OCI-LY1 (cell line): ENCODE measurements around the gene FHOD3.
A peak's percentile ranks its signal among the peaks of the same experiment; 100 is the strongest.

Experiments used
- H2AFZ ChIP-seq: fragments of 200-600 bp; sonication (generic), shearing (Covaris generic); 2 replicates; pipeline ENCODE4 v1.6.0; 2014; ENCODE audit warnings: antibody characterized with exemption, mild to moderate bottlenecking, low read length
- H3F3A ChIP-seq: fragments of 200-600 bp; sonication (generic), shearing (Covaris generic); 2 replicates; pipeline ENCODE4 v1.6.0; 2014; ENCODE audit warnings: mild to moderate bottlenecking, antibody characterized with exemption, low read length, moderate library complexity; ENCODE audit not compliant: insufficient read depth
- H3K27ac ChIP-seq: fragments of 200-600 bp; sonication (generic); 2 replicates; pipeline ENCODE4 v1.5.1; 2014; ENCODE audit warnings: low read length, mixed run types, mild to moderate bottlenecking, low read depth; ENCODE audit not compliant: poor library complexity, severe bottlenecking
- H3K27me3 ChIP-seq: fragments of 200-600 bp; sonication (generic); 2 replicates; pipeline ENCODE4 v1.6.0; 2014; ENCODE audit warnings: antibody characterized with exemption, mild to moderate bottlenecking, low read length, moderate library complexity; ENCODE audit not compliant: insufficient read depth
- H3K36me3 ChIP-seq: fragments of 200-600 bp; sonication (generic); 2 replicates; pipeline ENCODE4 v1.6.1; 2014; ENCODE audit warnings: mild to moderate bottlenecking, antibody characterized with exemption, low read length, moderate library complexity, mixed read lengths; ENCODE audit not compliant: insufficient read depth
- H3K4me1 ChIP-seq: fragments of 200-600 bp; sonication (generic); 2 replicates; pipeline ENCODE4 v1.5.1; 2014; ENCODE audit warnings: mild to moderate bottlenecking, low read length, moderate library complexity; ENCODE audit not compliant: insufficient read depth, severe bottlenecking
- H3K4me2 ChIP-seq: fragments of 200-600 bp; sonication (generic), shearing (Covaris generic); 2 replicates; pipeline ENCODE4 v1.6.1; 2014; ENCODE audit warnings: low read length
- H3K4me3 ChIP-seq: fragments of 200-600 bp; sonication (generic); 2 replicates; pipeline ENCODE4 v1.5.1; 2014; ENCODE audit warnings: low read length, low read depth, mild to moderate bottlenecking, mixed read lengths; ENCODE audit not compliant: poor library complexity, severe bottlenecking
- H3K79me2 ChIP-seq: fragments of 200-600 bp; shearing (Covaris generic); 2 replicates; pipeline ENCODE4 v1.6.1; 2016; ENCODE audit warnings: mixed run types, low read length, mixed read lengths; ENCODE audit not compliant: insufficient read depth
- H3K9ac ChIP-seq: fragments of 200-600 bp; sonication (generic), shearing (Covaris generic); 2 replicates; pipeline ENCODE4 v1.6.1; 2014; ENCODE audit warnings: mild to moderate bottlenecking, low read length, mixed read lengths
- H3K9me2 ChIP-seq: fragments of 200-600 bp; sonication (generic), shearing (Covaris generic); 2 replicates; pipeline ENCODE4 v1.6.1; 2014; ENCODE audit warnings: low read depth, mild to moderate bottlenecking, low read length, mixed read lengths
- H3K9me3 ChIP-seq: fragments of 200-600 bp; shearing (Covaris generic); 2 replicates; pipeline ENCODE4 v1.6.1; 2014; ENCODE audit warnings: low read length, mixed read lengths
- H4K20me1 ChIP-seq: fragments of 200-600 bp; sonication (generic), shearing (Covaris generic); 2 replicates; pipeline ENCODE4 v1.6.0; 2016; ENCODE audit warnings: mild to moderate bottlenecking, low read length; ENCODE audit not compliant: insufficient read depth
- CTCF ChIP-seq: fragments of 200-600 bp; sonication (generic), shearing (Covaris generic); IDR thresholded peaks from 2 replicates; pipeline ENCODE4 v1.5.1; 2017; ENCODE audit warnings: mild to moderate bottlenecking, antibody characterized with exemption, low read length, moderate library complexity, mixed read lengths
- EZH2 ChIP-seq: fragments of 200-600 bp; sonication (generic), shearing (Covaris generic); IDR thresholded peaks from 2 replicates; pipeline ENCODE4 v1.8.0; 2017; ENCODE audit warnings: borderline replicate concordance, mixed run types, mild to moderate bottlenecking, antibody characterized with exemption, low read length, moderate library complexity, mixed read lengths

The FHOD3 gene

GRCh38 chr18:36568487-36568886 is 271.0 kb downstream of the FHOD3 start:
- Histone ChIP-seq H2AFZ (no peak overlapping the region), H3K27ac (no peak overlapping the region), H3K4me3 (no peak overlapping the region), H3K4me2 (no peak overlapping the region), H3K36me3 (no peaks in the 10 kb centered on the region), H4K20me1 (no peaks in the 10 kb centered on the region), H3K9me2 (no peaks in the 10 kb centered on the region), H3K27me3 (no peaks in the 10 kb centered on the region), H3K4me1 (no peaks in the 10 kb centered on the region), H3K9me3 (no peaks in the 10 kb centered on the region), H3K79me2 (no peaks in the 10 kb centered on the region), H3K9ac (no peak overlapping the region), H3F3A (no peaks in the 10 kb centered on the region)
- no peak for TF ChIP-seq EZH2
- TF ChIP-seq CTCF, result no peak

- no peaks in the 10 kb centered on the region for H3F3A ChIP-seq
- no peak overlapping the region for H2AFZ ChIP-seq
These were observed 274.8 kb downstream of the FHOD3 start for GRCh38 chr18:36572135-36572856.

GRCh38 chr18:36576339-36576738 is 278.8 kb downstream of the FHOD3 start:
- Histone ChIP-seq H3K9ac (no peak overlapping the region), H3K9me2 (no peaks in the 10 kb centered on the region)
- no peak for TF ChIP-seq CTCF
- TF ChIP-seq EZH2, result no peak

More at GRCh38 chr18:36572135-36572856, 274.8 kb downstream of the FHOD3 start:
- Histone ChIP-seq H3K79me2 (no peaks in the 10 kb centered on the region), H3K9ac (no peak overlapping the region), H3K36me3 (no peaks in the 10 kb centered on the region), H3K27me3 (no peaks in the 10 kb centered on the region), H3K9me3 (no peaks in the 10 kb centered on the region), H3K27ac (no peak overlapping the region), H4K20me1 (no peaks in the 10 kb centered on the region), H3K4me1 (no peaks in the 10 kb centered on the region), H3K9me2 (no peaks in the 10 kb centered on the region), H3K4me3 (no peak overlapping the region), H3K4me2 (no peak overlapping the region)
- TF ChIP-seq CTCF, result peak; percentile 78
- no peak for TF ChIP-seq EZH2

More at GRCh38 chr18:36576339-36576738, 278.8 kb downstream of the FHOD3 start:
- no peak overlapping the region for H3K4me2 ChIP-seq
- H3K36me3 ChIP-seq, result no peaks in the 10 kb centered on the region
- no peaks in the 10 kb centered on the region for H4K20me1 ChIP-seq
- no peak overlapping the region for H2AFZ ChIP-seq
- no peak overlapping the region for H3K27ac ChIP-seq
- no peaks in the 10 kb centered on the region for H3K9me3 ChIP-seq
- no peaks in the 10 kb centered on the region for H3K79me2 ChIP-seq
- no peak overlapping the region for H3K4me3 ChIP-seq
- H3K4me1 ChIP-seq, result no peaks in the 10 kb centered on the region
- H3K27me3 ChIP-seq, result no peaks in the 10 kb centered on the region
- H3F3A ChIP-seq, result no peaks in the 10 kb centered on the region
